Fibroblast of the aortic adventitia (primary cell): ENCODE results near the gene GCNT3. TPM values are rescaled to one million over a fixed set of nuclear protein-coding genes. Genes with fewer than 3 reads are reported as not detected.

ENCODE experiments used
- DNase-seq: peaks from one replicate; pipeline ENCODE4 v3.0.0-alpha.2; 2010; ENCODE audit warnings: low read depth
- H3K4me3 ChIP-seq: 2 replicates; pipeline ENCODE4 v1.5.1; 2011; ENCODE audit warnings: low read depth, mild to moderate bottlenecking, control low read depth, low read length, moderate library complexity
- CTCF ChIP-seq: IDR thresholded peaks from 2 replicates; pipeline ENCODE4 v1.5.1; 2011; ENCODE audit warnings: mild to moderate bottlenecking, low read length, control low read depth, inconsistent platforms; ENCODE audit not compliant: insufficient read depth
- total RNA-seq: library from RNA; depleted of rRNA; stranded (reverse); fragments of >200 nt; gene quantifications from 2 replicates; pipeline ENCODE4 v1.2.3, GENCODE V29; 2012; ENCODE audit warnings: low replicate concordance

Gene GCNT3
- total RNA-seq, 1 donor: 0.27 TPM

- no peak for TF ChIP-seq CTCF
- H3K4me3 ChIP-seq: no peak overlapping the region
- DNase-seq: no peak
These were observed 40.0 kb upstream of the GCNT3 start for GRCh38 chr15:59571606-59572005.

DNA sequence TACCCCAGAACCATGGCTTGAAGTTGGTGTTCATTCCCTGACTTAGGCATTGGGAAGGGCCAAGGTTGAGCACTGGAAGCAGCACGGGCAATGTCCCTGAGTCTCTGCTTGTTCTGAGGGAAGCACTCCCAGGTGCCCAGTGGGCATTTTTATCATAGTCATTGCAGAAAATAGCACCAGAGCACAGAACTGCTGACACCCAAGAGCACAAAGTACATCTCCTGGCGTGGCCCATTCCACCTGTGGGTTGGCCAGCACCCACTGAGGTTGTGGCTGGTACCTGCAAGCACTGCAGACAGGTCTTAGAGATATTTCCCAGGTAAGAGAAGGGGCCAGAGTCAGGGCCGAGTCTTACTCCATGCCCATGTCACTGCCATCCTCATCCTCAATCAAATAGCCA is 28.5 kb upstream of the GCNT3 start:
- H3K4me3 ChIP-seq: no peak overlapping the region
- no peak for DNase-seq
- no peak for TF ChIP-seq CTCF

DNA sequence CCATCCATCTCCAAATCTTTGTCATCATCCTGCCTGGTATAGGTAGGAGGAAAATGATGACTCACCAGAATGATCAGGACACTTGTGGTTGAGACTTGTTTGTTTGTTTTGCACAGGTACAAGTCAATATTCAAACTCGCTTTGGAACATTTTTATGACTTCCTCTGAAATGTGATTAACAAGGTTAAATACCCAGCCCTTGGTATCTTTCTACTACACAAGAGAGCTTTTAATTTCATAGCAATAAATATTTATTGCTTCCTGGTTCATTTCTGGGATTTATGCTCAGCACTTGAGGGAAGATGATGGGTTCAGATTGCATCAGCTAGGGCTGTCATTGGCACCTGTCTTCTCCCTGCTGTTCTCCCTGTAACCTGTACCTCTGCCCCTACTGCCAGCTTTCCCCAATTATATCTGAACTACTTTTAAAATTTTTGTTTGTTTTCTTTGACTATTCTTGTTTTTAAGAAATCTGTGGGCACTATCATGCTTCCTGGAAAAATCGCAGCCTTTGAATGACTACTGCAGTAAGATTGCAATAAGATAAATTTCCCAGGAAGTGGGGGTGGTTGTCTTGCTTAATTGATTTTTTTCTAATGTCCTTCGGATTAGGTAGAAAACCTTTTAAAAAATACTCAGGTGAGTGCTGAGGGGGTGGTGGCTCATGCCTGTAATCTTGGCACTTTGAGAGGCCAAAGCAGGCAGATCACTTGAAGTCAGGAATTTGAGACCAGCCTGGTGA is 24.3 kb upstream of the GCNT3 start:
- no peak overlapping the region for H3K4me3 ChIP-seq
- no peak for DNase-seq
- no peak for TF ChIP-seq CTCF

GRCh38 chr15:59590027-59590426 is 21.6 kb upstream of the GCNT3 start:
- no peak overlapping the region for H3K4me3 ChIP-seq
- TF ChIP-seq CTCF: no peak
- DNase-seq: no peak

- no peak for TF ChIP-seq CTCF
- no peak overlapping the region for H3K4me3 ChIP-seq
- DNase-seq: no peak
These were observed 20.2 kb upstream of the GCNT3 start for GRCh38 chr15:59591356-59591755.

DNA sequence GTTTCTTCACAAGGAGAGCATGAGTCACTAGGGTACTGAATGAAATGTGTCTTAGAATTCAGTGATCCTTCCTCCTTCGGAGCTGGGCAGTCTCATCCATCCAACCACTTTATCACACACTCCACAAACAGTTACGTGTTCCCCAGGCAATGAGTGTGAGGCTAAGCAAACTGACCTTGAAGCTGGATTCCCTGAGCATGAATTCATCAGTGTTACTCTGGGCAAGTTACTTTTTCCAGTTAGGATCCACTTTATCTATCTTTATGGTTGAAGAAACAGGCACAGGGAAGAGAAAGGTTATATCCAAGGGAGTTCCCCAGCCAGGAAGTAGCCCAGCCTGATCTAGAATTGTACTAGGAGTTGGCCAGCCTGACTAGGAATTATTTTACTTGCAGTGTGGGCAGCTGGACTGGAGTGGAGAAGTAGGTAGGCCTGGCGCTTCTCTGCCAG is 17.1 kb upstream of the GCNT3 start:
- peak; percentile 74 for DNase-seq
- no peak overlapping the region for H3K4me3 ChIP-seq
- no peak for TF ChIP-seq CTCF

GRCh38 chr15:59594991-59595390 is 16.6 kb upstream of the GCNT3 start:
- no peak for TF ChIP-seq CTCF
- H3K4me3 ChIP-seq: no peak overlapping the region
- DNase-seq: no peak
